NCI-H128 (cell line): Measurements from ENCODE around the gene BPIFB1.

Experiments
- DNase-seq: peaks from one replicate; lab custom pipeline; 2025; ENCODE audit not compliant: unreplicated experiment; lab: John Stamatoyannopoulos, UW

Gene BPIFB1, protein sequence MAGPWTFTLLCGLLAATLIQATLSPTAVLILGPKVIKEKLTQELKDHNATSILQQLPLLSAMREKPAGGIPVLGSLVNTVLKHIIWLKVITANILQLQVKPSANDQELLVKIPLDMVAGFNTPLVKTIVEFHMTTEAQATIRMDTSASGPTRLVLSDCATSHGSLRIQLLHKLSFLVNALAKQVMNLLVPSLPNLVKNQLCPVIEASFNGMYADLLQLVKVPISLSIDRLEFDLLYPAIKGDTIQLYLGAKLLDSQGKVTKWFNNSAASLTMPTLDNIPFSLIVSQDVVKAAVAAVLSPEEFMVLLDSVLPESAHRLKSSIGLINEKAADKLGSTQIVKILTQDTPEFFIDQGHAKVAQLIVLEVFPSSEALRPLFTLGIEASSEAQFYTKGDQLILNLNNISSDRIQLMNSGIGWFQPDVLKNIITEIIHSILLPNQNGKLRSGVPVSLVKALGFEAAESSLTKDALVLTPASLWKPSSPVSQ

DNA sequence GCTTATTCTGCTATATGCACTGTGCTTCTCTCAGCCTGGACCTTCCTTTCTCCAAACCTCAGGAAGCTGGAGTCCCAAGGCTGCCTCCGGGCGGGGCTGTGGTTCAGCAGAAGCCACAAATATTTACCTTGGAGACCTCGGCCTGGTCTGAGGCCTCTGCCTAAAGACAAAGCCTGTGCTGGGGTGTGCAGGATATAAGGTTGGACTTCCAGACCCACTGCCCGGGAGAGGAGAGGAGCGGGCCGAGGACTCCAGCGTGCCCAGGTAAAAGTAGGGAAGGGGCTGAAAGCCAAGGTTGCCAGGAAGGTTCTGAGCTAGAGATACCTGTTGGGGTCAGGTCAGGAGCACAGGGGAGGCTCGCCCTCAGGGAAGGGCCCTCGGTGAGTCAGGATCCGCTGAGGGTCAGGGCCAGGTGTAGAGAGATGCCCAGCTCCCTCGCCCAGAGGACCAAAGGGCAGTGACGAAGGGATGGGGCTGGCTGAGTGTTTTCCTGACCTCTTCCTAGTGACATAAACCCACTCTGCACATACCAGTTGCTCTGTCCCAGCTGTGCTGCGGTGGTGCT is at the start of gene BPIFB1:
Gene BPIFB1 (plus strand): TSS at position 224 of the 565 bp plus-strand sequence. CDS start 2,860 bp downstream, outside the sequence.
- DNase-seq: no peak

DNA sequence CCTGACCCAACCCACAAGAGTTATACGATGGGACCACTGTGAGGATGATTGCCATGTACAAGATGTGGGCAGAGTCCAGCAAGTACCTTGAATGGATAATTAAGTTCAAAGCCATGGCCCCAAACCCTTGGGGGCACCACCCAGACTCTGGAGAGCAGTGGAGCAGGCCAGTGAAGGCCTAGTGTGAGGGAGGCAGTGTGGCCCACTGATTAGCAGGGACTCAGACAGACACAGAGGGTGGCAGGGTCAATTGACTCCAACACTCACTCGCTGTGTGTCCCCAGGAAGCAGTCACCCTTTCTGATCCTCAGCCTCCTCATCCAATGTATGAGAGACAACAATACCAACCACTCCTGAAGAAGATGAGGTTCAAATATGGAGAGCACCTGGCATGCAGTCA is 49.0 kb upstream of the BPIFB1 start:
- no peak for DNase-seq

DNA sequence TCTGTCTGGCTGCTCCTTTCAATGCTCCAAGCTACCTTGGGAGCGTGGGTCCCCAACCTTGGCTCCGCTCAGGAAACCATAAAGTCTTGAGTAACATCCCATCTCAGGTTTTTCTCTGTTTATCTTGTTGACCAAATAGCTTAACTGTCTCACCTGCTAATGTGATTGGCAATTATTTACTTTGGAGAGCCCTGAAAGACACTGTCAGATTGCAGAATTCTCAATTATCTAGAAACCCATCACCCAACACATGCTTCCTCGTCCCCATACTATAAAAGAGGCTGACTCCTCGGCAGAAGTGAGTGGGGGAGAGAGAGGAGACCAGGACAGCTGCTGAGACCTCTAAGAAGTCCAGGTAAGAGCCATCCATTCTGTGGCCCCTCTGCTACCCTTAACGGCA is 47.3 kb upstream of the BPIFB1 start, which contains the start of gene BPIFA1:
Gene BPIFA1 (plus strand): TSS at position 301 of the 400 bp plus-strand sequence. CDS start 1,716 bp downstream, outside the sequence.
- DNase-seq: no peak

DNA sequence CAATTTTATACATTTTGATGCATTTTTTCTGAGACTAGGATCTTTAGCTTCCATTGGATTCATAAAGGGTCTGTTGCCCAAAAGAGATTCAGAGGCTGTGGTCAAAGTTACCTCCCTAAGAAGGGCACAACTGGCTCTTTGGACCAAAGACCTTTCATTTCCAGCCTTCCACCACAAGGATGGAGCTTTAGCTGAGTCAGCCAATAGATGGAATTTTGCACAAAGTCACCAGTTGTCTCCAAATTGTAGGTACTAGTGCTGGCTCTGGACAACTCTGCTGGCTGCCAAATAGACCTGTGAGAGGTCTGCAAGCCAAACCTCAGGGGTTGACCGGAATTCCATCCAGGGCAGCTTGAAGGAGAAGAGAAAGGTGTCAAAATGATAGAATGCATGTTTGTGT is 46.7 kb upstream of the BPIFB1 start:
- no peak for DNase-seq

DNA sequence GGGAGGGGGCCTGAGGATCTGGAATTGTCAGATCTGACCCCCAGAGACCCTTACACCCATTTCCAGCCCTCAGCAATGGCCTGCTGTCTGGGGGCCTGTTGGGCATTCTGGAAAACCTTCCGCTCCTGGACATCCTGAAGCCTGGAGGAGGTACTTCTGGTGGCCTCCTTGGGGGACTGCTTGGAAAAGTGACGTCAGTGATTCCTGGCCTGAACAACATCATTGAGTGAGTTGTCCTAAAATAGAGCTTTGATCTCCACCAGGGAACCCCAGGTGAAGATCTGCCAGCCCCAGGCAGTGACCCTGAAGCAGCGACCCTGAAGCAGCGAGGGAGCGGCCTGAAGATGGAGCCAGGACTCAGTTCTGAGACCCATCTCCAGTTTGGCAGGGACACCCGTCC is 45.0 kb upstream of the BPIFB1 start:
- DNase-seq: no peak

DNA sequence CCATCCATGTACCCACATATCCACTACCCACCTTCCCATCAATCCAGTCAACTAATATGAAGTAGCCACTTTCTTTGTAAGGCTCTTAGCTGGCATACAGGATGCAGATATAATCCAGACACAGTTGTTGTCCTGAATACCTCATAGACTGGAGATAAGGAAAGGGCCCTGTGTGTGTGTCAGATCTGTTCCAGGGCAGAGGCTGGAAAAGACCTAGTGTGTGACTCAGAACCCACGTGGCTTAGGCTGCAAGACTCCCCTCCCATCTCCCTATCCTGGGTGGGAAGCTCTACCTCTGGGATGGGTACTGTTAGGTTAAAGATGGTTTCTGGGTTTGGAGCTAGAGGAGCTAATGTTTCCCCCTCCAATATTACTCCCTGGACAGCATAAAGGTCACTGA is 43.6 kb upstream of the BPIFB1 start:
- DNase-seq: no peak

DNA sequence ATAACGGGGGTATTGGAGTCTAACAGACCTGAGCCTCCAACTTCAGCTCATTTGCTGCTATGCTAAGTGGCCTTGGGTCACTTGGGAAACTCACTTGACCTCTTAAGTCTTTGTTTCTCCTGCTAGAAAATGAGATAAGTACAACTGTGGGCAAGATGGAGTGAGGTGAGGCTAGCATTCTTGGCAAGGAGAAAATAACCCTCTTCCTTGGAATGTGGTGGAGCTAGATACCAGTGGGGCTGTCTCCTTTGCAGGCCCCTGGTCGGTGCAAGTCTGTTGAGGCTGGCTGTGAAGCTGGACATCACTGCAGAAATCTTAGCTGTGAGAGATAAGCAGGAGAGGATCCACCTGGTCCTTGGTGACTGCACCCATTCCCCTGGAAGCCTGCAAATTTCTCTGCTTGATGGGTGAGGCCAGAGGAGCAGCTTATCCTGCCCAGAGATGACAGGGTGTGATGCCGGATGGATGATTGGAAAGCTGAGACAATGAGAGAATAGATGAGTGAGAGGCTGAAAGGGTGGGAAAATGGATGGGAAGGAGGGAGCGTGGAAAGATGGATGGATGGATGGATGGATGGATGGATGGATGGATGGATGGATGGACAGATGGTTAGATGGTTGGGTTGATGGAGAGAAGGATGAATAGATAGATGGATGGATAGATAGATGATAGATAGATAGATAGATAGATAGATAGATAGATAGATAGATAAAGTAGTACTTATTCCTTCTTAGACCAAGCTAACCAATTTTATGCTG is 42.9 kb upstream of the BPIFB1 start:
- no peak for DNase-seq

DNA sequence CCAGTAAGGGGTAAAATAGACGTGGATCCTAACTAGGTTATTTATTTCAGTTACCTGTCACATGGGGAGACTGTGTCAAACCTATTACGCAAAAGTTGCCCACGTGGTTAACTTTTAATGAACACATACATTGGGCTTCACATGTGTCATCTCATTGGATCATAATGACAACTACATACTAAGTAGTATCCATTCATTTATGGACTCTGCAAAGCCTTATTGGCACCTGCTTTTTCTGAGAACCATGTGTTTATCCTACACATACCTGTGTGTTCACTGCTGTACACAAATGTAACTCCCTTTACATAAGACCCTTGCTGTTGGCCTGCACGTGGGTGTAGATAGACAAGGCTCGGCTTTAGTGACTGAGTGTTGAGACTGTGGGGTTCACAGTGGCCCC is 42.1 kb upstream of the BPIFB1 start:
- no peak for DNase-seq

DNA sequence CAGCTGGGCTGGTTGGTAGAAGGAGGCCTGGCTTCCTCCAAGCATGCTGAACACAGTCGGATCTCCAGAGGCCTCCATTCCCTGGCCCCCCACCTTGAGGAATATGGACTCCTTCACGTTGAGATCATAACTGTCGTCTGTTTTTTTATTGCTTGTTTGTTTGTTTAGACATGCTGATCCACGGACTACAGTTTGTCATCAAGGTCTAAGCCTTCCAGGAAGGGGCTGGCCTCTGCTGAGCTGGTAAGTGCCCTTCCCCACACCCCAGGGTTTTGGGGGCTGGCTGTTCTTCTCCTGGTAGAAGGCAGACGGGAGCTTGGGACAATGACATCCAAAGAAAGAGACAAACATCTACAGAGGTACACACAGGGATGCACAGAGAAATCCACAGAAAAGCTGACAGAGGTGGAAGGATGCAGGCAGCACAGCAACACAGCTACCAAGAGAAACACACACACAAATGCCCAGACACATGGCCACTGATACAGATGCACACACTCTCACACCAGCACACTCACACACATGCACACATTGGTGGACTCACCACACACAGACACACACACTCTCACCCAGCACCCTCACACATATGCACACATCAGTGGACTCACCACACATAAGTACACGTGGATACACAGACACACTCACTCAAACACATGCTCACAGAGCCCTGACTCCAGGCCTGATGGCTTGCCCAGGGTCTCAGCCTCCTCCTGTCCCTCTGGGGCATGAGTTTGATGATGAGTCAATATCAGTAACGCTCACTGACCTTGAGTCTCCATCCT is 40.5 kb upstream of the BPIFB1 start:
- no peak for DNase-seq

DNA sequence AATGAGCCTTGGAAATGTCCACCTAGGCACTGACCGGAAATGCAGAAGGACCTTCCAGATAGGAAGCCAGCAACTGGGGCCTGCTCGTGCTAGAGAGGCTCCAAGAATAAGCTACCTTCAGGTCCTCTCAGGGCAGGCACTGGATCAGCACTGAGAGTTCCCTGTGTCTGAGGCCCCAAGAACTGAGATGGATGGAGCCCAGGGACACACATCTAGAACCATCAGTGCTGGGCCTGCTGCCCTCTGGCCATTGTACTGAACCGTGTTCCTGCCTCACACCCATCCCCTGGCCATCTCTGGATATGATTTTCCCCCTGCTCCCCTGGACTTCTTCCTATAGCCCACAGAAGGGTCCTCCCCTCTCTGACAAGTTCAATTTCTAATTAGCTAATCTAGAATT is 36.9 kb upstream of the BPIFB1 start:
- no peak for DNase-seq

DNA sequence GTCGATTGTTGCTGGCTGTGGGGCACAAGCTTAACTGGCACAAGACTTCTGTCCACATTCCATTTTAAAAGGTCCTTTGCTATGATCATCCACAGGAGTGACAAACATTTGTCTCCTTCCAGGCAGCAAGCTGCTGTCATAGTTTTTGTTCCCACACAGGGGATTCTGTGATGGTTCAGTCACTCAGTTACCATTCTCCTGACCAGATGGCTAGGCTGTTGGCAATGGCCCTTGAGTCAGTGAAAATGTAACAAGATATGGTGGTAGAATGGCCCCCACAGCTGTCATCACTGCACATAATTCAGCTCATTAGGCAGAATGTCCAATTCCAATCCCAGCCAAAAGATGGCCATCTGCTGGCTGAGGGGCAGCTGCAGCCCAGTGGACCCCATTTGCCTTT is 33.6 kb upstream of the BPIFB1 start:
- DNase-seq: no peak

DNA sequence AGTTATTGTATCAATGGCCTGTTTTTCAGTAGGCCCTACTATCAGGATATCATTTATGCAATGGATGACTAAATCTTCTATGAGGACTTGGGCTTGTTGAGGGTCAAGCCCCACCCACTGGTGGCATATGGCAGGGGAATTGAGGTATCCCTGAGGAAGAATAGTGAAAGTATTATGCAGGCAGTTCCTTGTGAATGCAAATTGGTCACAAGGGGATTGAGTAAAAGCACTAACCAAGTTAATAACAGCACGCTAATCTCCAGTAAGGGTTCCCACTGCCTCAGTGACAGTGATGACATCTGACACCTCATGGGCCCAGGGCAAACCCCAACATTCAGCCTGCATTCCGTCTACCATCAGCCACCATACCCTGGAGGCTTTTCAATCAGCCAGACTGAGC is 32.3 kb upstream of the BPIFB1 start:
- no peak for DNase-seq

DNA sequence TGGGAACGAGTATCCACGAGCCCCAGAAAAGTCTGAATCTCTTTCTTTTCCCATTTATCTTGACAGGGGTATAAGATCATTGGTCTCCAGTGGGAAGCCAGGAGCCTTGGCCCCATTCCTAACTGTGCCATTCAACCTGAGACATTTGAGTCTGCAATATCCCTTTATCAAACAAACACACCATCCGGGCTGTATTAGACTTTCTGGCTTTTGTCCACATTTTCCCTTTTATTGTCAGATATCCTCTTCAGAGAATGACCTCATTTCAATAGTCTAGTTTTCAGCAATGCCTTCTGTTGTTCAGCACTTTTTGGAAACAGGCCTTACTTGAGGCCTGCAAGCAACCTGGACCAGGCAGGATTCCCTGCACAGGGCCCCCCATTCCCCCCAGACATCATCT is 31.5 kb upstream of the BPIFB1 start:
- DNase-seq: no peak

DNA sequence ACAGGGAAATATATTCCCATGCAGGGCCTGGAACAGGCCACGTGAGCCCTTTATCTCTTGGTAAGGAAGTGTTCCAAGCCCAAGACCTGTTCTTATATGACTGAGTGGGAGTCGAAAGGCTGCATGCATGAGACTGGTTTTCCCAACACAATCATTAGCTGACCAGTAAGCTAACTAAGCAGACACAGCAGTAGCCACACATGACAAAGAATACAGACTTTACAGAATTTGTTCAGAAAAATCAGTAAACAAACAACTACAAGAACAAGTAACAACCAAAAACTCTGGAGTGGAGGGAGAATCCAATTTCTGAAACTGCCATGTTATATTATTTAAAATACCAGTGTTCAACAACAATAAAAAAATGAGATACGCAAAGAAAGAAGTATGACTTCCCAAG is 30.6 kb upstream of the BPIFB1 start:
- DNase-seq: no peak

DNA sequence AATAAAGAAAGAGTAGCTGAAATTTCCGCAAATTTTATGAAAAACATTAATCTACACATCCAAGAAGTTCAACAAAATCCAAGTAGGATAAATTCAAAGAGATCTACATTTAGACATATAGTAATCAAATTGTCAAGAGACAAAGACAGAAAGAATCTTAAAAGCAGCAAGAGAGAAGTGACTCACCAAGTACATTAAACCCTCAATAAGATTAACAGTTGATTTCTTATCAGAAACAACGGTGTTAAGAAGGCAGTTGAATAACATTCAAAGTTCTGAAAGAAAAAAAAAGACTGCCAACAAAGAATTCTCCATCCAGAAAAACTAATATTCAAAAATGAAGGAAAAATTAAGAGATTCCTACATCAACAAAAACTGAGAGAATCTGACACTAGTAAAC is 28.0 kb upstream of the BPIFB1 start:
- no peak for DNase-seq

DNA sequence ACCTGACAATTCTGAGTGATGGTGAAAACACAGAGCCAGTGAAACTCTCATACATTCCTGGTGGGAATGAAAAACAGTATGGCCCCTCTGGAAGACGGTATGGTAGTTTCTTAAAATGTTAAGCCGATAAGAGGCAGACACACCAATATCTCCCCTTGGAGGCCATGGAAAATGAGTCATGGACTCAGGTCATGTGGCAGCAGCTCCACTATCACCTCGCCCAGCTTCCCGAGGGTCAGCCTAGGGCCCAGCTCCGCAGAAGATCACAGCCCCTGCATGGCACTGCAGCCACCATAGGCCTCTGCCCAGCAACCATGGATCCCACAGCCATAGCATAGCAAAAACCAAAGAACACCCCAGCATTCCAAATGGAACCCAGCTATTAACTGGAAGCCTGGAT is 25.8 kb upstream of the BPIFB1 start:
- no peak for DNase-seq

DNA sequence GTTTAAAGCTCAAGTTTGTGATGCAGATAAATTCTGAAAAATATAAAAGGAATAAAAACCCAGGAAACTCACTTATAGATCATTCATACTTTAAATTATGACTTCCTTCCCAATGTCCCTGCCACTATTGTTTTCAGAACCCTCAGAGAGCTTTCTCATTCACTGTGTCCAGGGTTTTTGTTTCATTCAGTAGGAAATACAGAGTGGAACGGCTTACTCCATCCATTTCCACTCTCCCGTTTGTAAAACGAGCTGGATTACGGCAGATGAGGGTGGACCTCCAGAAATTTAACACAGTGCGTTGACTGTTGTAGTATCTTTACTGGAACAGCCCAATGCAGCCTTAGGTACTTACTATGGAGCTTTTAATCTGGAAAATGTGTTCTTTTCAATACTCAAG is 23.6 kb upstream of the BPIFB1 start:
- no peak for DNase-seq

DNA sequence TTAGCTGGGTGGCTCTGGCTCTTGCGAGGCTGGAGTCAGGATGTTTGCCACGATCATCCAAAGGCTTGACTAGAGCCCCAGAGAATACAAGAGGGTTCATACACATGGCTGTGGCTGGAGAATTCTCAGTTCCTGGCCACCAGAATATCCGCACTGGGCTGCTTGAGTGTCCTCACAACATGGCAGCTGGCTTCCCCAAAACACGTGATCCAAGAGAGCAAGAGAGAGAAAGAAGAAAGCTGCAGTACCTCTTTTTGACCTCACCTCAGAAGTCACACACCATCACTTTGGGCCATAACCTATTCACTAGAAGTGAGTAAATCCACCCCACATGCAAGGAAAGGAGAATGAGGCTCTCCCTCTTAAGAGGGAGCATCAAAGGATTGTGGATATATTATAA is 21.5 kb upstream of the BPIFB1 start:
- DNase-seq: no peak

DNA sequence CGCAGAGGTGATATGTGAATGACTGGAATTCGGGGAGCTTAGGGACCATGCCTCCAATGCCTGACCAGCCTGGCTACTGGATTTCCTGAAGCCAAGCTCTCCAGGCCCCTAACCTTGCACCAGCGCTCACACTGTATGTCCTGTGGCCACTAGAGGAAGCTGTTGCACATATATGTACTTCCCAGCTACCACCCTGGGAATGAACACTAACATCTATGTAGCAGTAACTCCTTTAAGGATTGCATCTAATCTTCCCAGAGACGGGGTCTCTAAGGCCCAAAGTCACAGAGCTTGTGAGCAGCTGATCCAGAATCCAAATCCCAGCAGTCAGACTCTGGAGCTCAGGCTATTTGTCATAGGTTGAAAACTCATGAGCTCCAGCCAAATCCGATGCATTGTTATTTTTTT is 20.4 kb upstream of the BPIFB1 start:
- DNase-seq: no peak

DNA sequence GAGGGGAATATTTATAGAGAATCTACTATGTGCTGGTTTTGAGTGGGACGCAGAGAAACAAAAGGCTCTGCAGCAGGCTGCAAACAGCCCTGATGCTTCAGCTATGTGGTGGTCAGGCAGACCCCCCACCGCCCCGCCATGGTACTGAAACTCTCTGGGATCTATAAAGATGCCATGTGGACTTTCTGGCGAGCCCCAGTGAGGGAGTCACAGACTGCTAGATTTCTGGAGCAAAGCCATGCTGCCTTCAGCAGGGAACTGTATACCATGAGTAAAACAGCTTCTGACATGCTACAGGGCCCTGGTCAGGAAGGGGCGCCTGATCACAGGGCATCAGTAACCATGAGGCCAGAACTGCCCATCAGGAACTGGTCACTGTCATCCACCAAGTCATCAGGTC is 19.2 kb upstream of the BPIFB1 start:
- DNase-seq: no peak

DNA sequence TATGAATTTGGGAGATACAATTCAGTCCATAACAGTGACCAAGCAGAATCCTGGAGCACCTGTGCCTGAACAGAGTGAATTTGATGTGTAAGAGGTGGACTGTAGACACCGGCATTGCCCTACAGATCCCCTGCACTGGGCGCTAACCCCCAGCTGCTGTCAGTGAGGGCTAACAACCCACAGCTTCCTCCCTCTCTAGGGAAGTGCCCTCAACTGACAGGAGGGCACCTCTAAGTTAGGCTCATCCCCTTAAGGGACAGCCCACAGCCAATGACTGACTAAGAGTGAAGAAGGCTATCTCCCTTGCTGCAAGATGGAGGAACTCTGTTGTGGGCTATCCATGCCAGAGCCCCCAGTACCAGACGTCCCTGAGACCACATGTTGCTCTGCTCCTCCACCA is 15.3 kb upstream of the BPIFB1 start:
- no peak for DNase-seq
